ENCODE measurements around the gene MYMK. TPM values are rescaled to one million over a fixed set of nuclear protein-coding genes. Genes with fewer than 3 reads are reported as not detected.

Gene MYMK
- total and polyA plus RNA-seq, 3 donors from 2014 or later, result 0.87 TPM; not detected in 2

DNA sequence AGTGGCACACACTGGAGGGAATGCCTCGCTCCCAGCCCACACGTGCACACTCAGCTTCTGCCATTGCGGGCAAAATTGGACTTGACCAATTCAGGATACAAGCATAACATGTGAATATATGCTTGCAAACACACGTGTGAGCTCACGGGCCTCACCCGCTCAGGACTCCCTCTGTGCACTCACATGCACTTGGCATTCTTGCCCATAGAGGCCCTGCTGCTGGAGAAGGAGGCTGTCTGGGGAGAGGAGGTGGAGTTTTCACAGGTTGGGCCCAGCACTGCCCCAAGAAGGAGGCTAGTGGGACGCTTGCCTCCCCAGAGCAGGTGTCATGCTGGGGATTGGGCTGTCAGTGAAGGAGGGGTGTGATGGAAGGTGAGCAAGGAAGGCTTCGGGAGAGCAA is 1.7 kb downstream of the MYMK start:
- no peaks in the 10 kb centered on the region for H3K9me3 ChIP-seq
- DNase-seq, result no peak
- H3K27ac ChIP-seq, result no peak overlapping the region
- peaks cover 26% of the 10 kb centered on the region for H3K4me1 ChIP-seq
- intact Hi-C loops (cut with DNase I; ENCODE audit: low total_unique reads), result no loop called here
- no peaks in the 10 kb centered on the region for H3K36me3 ChIP-seq (ENCODE audit: low read depth, missing control alignments)
- TF ChIP-seq, protein P1, sequence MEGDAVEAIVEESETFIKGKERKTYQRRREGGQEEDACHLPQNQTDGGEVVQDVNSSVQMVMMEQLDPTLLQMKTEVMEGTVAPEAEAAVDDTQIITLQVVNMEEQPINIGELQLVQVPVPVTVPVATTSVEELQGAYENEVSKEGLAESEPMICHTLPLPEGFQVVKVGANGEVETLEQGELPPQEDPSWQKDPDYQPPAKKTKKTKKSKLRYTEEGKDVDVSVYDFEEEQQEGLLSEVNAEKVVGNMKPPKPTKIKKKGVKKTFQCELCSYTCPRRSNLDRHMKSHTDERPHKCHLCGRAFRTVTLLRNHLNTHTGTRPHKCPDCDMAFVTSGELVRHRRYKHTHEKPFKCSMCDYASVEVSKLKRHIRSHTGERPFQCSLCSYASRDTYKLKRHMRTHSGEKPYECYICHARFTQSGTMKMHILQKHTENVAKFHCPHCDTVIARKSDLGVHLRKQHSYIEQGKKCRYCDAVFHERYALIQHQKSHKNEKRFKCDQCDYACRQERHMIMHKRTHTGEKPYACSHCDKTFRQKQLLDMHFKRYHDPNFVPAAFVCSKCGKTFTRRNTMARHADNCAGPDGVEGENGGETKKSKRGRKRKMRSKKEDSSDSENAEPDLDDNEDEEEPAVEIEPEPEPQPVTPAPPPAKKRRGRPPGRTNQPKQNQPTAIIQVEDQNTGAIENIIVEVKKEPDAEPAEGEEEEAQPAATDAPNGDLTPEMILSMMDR (IDR thresholded peaks at IDR 0.05), result no peak
- TF ChIP-seq POLR2A (IDR thresholded peaks at IDR 0.05), result no peak
- 96% methylated on average over 7 to 8 of the region's 8 CpGs for WGBS, 2 donors
- no peak overlapping the region for H3K4me3 ChIP-seq
- no peaks in the 10 kb centered on the region for H3K27me3 ChIP-seq

GRCh38 chr9:133522073-133522910 is 2.5 kb downstream of the MYMK start:
- H3K4me3 ChIP-seq, result no peak overlapping the region
- TF ChIP-seq, protein P1 (IDR thresholded peaks at IDR 0.05), result no peak
- no peak for TF ChIP-seq POLR2A (IDR thresholded peaks at IDR 0.05)
- WGBS, 2 donors, result 91% methylated on average over 5 to 14 of the region's 14 CpGs
- H3K36me3 ChIP-seq (ENCODE audit: low read depth, missing control alignments), result no peaks in the 10 kb centered on the region
- DNase-seq, result no peak
- H3K4me1 ChIP-seq, result peaks cover 19% of the 10 kb centered on the region
- H3K9me3 ChIP-seq, result no peaks in the 10 kb centered on the region
- no peak overlapping the region for H3K27ac ChIP-seq
- intact Hi-C loops (cut with DNase I; ENCODE audit: low total_unique reads), result no loop called here
- H3K27me3 ChIP-seq, result no peaks in the 10 kb centered on the region

GRCh38 chr9:133521122-133522072 is 3.4 kb downstream of the MYMK start:
- peaks cover 10% of the 10 kb centered on the region for H3K4me1 ChIP-seq
- 92 to 95% methylated on average over 20 to 21 of the region's 21 CpGs for WGBS, 2 donors
- DNase-seq, result no peak
- H3K27ac ChIP-seq, result no peak overlapping the region
- no peaks in the 10 kb centered on the region for H3K36me3 ChIP-seq (ENCODE audit: low read depth, missing control alignments)
- no peaks in the 10 kb centered on the region for H3K27me3 ChIP-seq
- no peaks in the 10 kb centered on the region for H3K9me3 ChIP-seq
- intact Hi-C loops (cut with DNase I; ENCODE audit: low total_unique reads), result no loop called here
- TF ChIP-seq, protein P1 (IDR thresholded peaks at IDR 0.05), result no peak
- TF ChIP-seq POLR2A (IDR thresholded peaks at IDR 0.05), result no peak
- H3K4me3 ChIP-seq, result no peak overlapping the region

- Histone ChIP-seq H3K27me3 (no peaks in the 10 kb centered on the region), H3K4me1 (peaks cover under 1% of the 10 kb centered on the region), H3K27ac (no peak overlapping the region), H3K4me3 (no peak overlapping the region), H3K36me3 (ENCODE audit: low read depth, missing control alignments) (no peaks in the 10 kb centered on the region), H3K9me3 (no peaks in the 10 kb centered on the region)
- intact Hi-C loops (cut with DNase I; ENCODE audit: low total_unique reads), result no loop called here
- no peak for TF ChIP-seq POLR2A (IDR thresholded peaks at IDR 0.05)
- TF ChIP-seq, protein P1 (IDR thresholded peaks at IDR 0.05), result no peak
- WGBS, 2 donors, result 94 to 97% methylated on average over 14 to 24 of the region's 24 CpGs
- DNase-seq, result no peak
Measured at GRCh38 chr9:133520121-133520835, 4.5 kb downstream of the MYMK start.
